HG02759 (cell line): Measurements from ENCODE around the gene MINDY3.
"Not testable (repeated sequence)": the region's sequence is repeated elsewhere in the genome, so short reads cannot be mapped to it uniquely, and the experiment has no call there.

Experiments used
- ATAC-seq: cut with Tn5 transposase; IDR thresholded peaks from one replicate; pipeline ENCODE4 v1.9.1; 2021; ENCODE audit warnings: mild to moderate bottlenecking, moderate library complexity; ENCODE audit not compliant: unreplicated experiment

The MINDY3 gene

GRCh38 chr10:15859906-15860691, at the start of gene MINDY3:
Gene MINDY3, minus strand, starts transcription at chr10:15860507. Its CDS starts 208 bp downstream, at chr10:15860299.
- ATAC-seq, result peak; percentile 94

GRCh38 chr10:15901889-15902288, 41.6 kb upstream of the MINDY3 start:
- no peak for ATAC-seq

GRCh38 chr10:15898046-15898445, 37.7 kb upstream of the MINDY3 start:
- no peak for ATAC-seq

GRCh38 chr10:15897287-15897686, 37.0 kb upstream of the MINDY3 start:
- no peak for ATAC-seq

GRCh38 chr10:15896654-15897053, 36.3 kb upstream of the MINDY3 start:
- ATAC-seq, result no peak

GRCh38 chr10:15884447-15884846, 24.1 kb upstream of the MINDY3 start:
- no peak for ATAC-seq

GRCh38 chr10:15881542-15881941, 21.2 kb upstream of the MINDY3 start:
- ATAC-seq, result no peak

GRCh38 chr10:15879663-15880062, 19.4 kb upstream of the MINDY3 start:
- ATAC-seq, result no peak

GRCh38 chr10:15879058-15879457, 18.8 kb upstream of the MINDY3 start:
- no peak for ATAC-seq

GRCh38 chr10:15877836-15878576, 17.7 kb upstream of the MINDY3 start:
- ATAC-seq, result no peak

GRCh38 chr10:15876274-15876673, 16.0 kb upstream of the MINDY3 start:
- not testable (repeated sequence) for ATAC-seq

GRCh38 chr10:15872645-15873044, 12.3 kb upstream of the MINDY3 start:
- not testable (repeated sequence) for ATAC-seq

- ATAC-seq, result no peak
Observed at GRCh38 chr10:15871823-15872222, 11.5 kb upstream of the MINDY3 start.

- ATAC-seq, result no peak
Observed at GRCh38 chr10:15869935-15870334, 9.6 kb upstream of the MINDY3 start.

GRCh38 chr10:15868006-15868405, 7.7 kb upstream of the MINDY3 start:
- ATAC-seq, result no peak

GRCh38 chr10:15865304-15865703, 5.0 kb upstream of the MINDY3 start:
- ATAC-seq, result no peak

- ATAC-seq, result no peak
Observed at GRCh38 chr10:15864419-15864818, 4.1 kb upstream of the MINDY3 start.

- ATAC-seq, result no peak
Observed at GRCh38 chr10:15863733-15864132, 3.4 kb upstream of the MINDY3 start.

- no peak for ATAC-seq
Observed at GRCh38 chr10:15863323-15863722, 3.0 kb upstream of the MINDY3 start.

- ATAC-seq, result no peak
Observed at GRCh38 chr10:15860692-15861201, 440 bp upstream of the MINDY3 start.

GRCh38 chr10:15859509-15859905, 800 bp downstream of the MINDY3 start:
- peak; percentile 64 for ATAC-seq

GRCh38 chr10:15858861-15859281, 1.4 kb downstream of the MINDY3 start:
- no peak for ATAC-seq
